HFFc6 (cell line): ENCODE measurements around the gene TMEM119. TPM values are rescaled to one million over a fixed set of nuclear protein-coding genes. Genes with fewer than 3 reads are reported as not detected.
"Not testable (repeated sequence)": the region's sequence is repeated elsewhere in the genome, so short reads cannot be mapped to it uniquely, and the experiment has no call there.

Experiments
- DNase-seq: peaks from one replicate; pipeline ENCODE4 v3.0.0-alpha.2; 2018
- H3K27ac Mint-ChIP-seq: 2 replicates; pipeline ENCODE4 v1.8.0; 2020; ENCODE audit warnings: mild to moderate bottlenecking, mixed read lengths
- H3K27me3 Mint-ChIP-seq: 2 replicates; pipeline ENCODE4 v1.8.0; 2021; ENCODE audit warnings: mild to moderate bottlenecking, moderate library complexity, mixed read lengths; ENCODE audit not compliant: insufficient read depth
- H3K36me3 Mint-ChIP-seq: 2 replicates; pipeline ENCODE4 v1.8.0; 2021; ENCODE audit warnings: low read depth, mixed read lengths
- H3K4me1 Mint-ChIP-seq: 2 replicates; pipeline ENCODE4 v1.8.0; 2020; ENCODE audit warnings: low read depth, mixed read lengths
- H3K4me3 Mint-ChIP-seq: 2 replicates; pipeline ENCODE4 v1.8.0; 2020; ENCODE audit warnings: mild to moderate bottlenecking, moderate library complexity, mixed read lengths
- H3K9me3 Mint-ChIP-seq: 2 replicates; pipeline ENCODE4 v1.8.0; 2020; ENCODE audit warnings: mild to moderate bottlenecking, mixed read lengths
- CTCF ChIP-seq: fragments of 200-600 bp; sonication (generic); IDR thresholded peaks from 2 replicates; pipeline ENCODE4 v1.5.0; 2021; ENCODE audit warnings: antibody characterized with exemption, mild to moderate bottlenecking
- total RNA-seq, 6 experiments: library from RNA; stranded (reverse); fragmentation: NEBNext Ultra II Directional; extraction: Animal tissue kit (Norgen Biotek cat#: 25700); gene quantifications; 2 replicates in 1 of 6; 3 replicates in 5 of 6; pipeline ENCODE4 v1.2.3, GENCODE V29; 2021

The TMEM119 gene
- total RNA-seq, 6 experiments from 2014 or later: 11.9 to 22.2 (median 19.1) TPM

GRCh38 chr12:108619369-108620160 lies 21.7 kb upstream of the TMEM119 start:
- Mint-ChIP-seq H3K27ac (no peak overlapping the region), H3K27me3 (peaks cover 1% of the 10 kb centered on the region), H3K36me3 (peaks cover 16% of the 10 kb centered on the region), H3K4me3 (no peak overlapping the region), H3K9me3 (peaks cover 6% of the 10 kb centered on the region; the same call in 1 of the 2 replicates), H3K4me1 (peaks cover 30% of the 10 kb centered on the region)
- DNase-seq: no peak
- TF ChIP-seq CTCF: no peak

- H3K27ac Mint-ChIP-seq, DNase-seq, H3K9me3 Mint-ChIP-seq, H3K4me3 Mint-ChIP-seq, H3K27me3 Mint-ChIP-seq: not testable (repeated sequence)
- peaks cover 16% of the 10 kb centered on the region for H3K36me3 Mint-ChIP-seq
- peaks cover 30% of the 10 kb centered on the region for H3K4me1 Mint-ChIP-seq
Observed at GRCh38 chr12:108618953-108619274, 21.0 kb upstream of the TMEM119 start.

- Mint-ChIP-seq H3K4me1 (peaks cover 35% of the 10 kb centered on the region), H3K36me3 (peaks cover 11% of the 10 kb centered on the region), H3K4me3 (no peak overlapping the region), H3K27ac (no peak overlapping the region), H3K9me3 (peaks cover 6% of the 10 kb centered on the region; the same call in 1 of the 2 replicates), H3K27me3 (no peaks in the 10 kb centered on the region; the same call in 1 of the 2 replicates)
- peak; percentile 100 for TF ChIP-seq CTCF
- peak; percentile 67 for DNase-seq
Observed at GRCh38 chr12:108618079-108618952, 20.4 kb upstream of the TMEM119 start.

GRCh38 chr12:108616941-108617858 lies 19.3 kb upstream of the TMEM119 start:
- Mint-ChIP-seq H3K9me3 (peaks cover 6% of the 10 kb centered on the region; the same call in 1 of the 2 replicates), H3K27me3 (no peaks in the 10 kb centered on the region; the same call in 1 of the 2 replicates), H3K36me3 (peaks cover 6% of the 10 kb centered on the region), H3K4me1 (peaks cover 40% of the 10 kb centered on the region), H3K4me3 (no peak overlapping the region), H3K27ac (peak overlapping the region; percentile 19)
- no peak for TF ChIP-seq CTCF
- no peak for DNase-seq

- Mint-ChIP-seq H3K4me3 (no peak overlapping the region), H3K36me3 (peaks cover 12% of the 10 kb centered on the region), H3K9me3 (peaks cover 6% of the 10 kb centered on the region; the same call in 1 of the 2 replicates), H3K4me1 (peaks cover 47% of the 10 kb centered on the region), H3K27ac (peak overlapping the region; percentile 20), H3K27me3 (no peaks in the 10 kb centered on the region; the same call in 1 of the 2 replicates)
- DNase-seq: no peak
- TF ChIP-seq CTCF: no peak
Observed at GRCh38 chr12:108616359-108616758, 18.5 kb upstream of the TMEM119 start.
